OCI-LY3 (cell line): ENCODE measurements around the gene CCDC112.
A peak's percentile ranks its signal among the peaks of the same experiment; 100 is the strongest.

ENCODE experiments used
- H2AFZ ChIP-seq: fragments of 200-600, 300-600 bp; shearing (Covaris generic); 2 replicates; pipeline ENCODE4 v1.6.0; 2014; ENCODE audit warnings: antibody characterized with exemption, low read depth, low read length
- H3K27ac ChIP-seq: fragments of 200-600, 300-600 bp; sonication (generic); 2 replicates; pipeline ENCODE4 v1.5.1; 2014; ENCODE audit warnings: mild to moderate bottlenecking, low read length, moderate library complexity, mixed read lengths
- H3K27me3 ChIP-seq: fragments of 200-600, 300-600 bp; sonication (generic); 2 replicates; pipeline ENCODE4 v1.6.1; 2014; ENCODE audit warnings: low read depth, low read length, mixed read lengths
- H3K36me3 ChIP-seq: fragments of 200-600, 300-600 bp; sonication (generic); replicated peaks from 2 replicates; pipeline ENCODE3; 2014; ENCODE audit warnings: low read depth, low read length, mixed read lengths
- H3K4me1 ChIP-seq: fragments of 300-600, 200-600 bp; sonication (generic); 2 replicates; pipeline ENCODE4 v1.6.1; 2014; ENCODE audit warnings: low read length, mixed read lengths
- H3K4me2 ChIP-seq: fragments of 200-600, 300-600 bp; sonication (generic); 2 replicates; pipeline ENCODE4 v1.6.1; 2014; ENCODE audit warnings: low read length, mixed read lengths
- H3K4me3 ChIP-seq: fragments of 300-600, 200-600 bp; sonication (generic); 2 replicates; pipeline ENCODE4 v1.5.1; 2014; ENCODE audit warnings: antibody characterized with exemption, mild to moderate bottlenecking, low read length, moderate library complexity
- H3K79me2 ChIP-seq: fragments of 300-600, 200-600 bp; shearing (Covaris generic); 2 replicates; pipeline ENCODE4 v1.6.1; 2014; ENCODE audit warnings: mild to moderate bottlenecking, low read length, mixed read lengths
- H3K9ac ChIP-seq: fragments of 300-600, 200-600 bp; shearing (Covaris generic); 2 replicates; pipeline ENCODE4 v1.6.0; 2014; ENCODE audit warnings: mild to moderate bottlenecking, low read length, moderate library complexity
- H3K9me3 ChIP-seq: fragments of 200-600, 300-600 bp; shearing (Covaris generic); 2 replicates; pipeline ENCODE4 v1.6.1; 2014; ENCODE audit warnings: low read length, mixed read lengths; ENCODE audit not compliant: insufficient read depth
- H4K20me1 ChIP-seq: fragments of 200-600, 300-600 bp; sonication (generic); 2 replicates; pipeline ENCODE4 v1.6.1; 2016; ENCODE audit warnings: low read length, mixed read lengths; ENCODE audit not compliant: insufficient read depth
- EZH2phosphoT487 ChIP-seq: fragments of 200-600 bp; shearing (Covaris generic); IDR thresholded peaks from 2 replicates; pipeline ENCODE4 v1.6.1; 2018; ENCODE audit warnings: antibody characterized with exemption, mixed run types, low read depth
- TF ChIP-seq, protein P1 (sequence below): fragments of 200-600, 300-600 bp; sonication (generic); IDR thresholded peaks from 2 replicates; pipeline ENCODE4 v1.5.1; 2014; ENCODE audit warnings: antibody characterized with exemption, low read length, low read depth

Gene CCDC112

DNA sequence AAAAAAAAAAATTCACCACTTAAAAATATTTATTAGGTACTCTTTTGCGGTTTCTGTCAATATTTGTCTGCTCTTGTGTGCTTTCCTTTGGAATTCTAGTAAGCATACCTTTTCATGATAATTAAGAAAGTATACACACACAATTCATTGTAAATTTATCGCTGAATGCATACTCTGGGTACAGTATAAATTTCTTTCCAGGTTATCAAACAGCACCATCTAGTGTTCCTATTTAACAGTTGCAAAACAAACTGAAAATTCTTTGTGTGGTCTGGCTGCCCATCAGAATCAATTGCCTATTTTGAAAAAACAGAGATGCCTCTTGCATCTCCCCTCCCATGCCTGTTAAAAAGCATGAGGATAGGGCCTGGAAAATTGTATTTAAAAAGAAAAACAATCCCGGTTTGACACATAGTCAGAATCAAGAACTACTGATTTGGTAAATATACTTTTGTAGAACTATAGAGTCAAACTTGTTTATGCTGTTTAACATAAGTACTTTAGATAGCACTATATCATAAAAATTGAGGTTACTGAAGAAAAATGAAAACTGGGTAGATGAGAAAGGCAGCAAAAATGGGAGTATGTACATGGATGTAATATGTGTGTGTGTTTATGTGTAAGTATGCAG is 50.0 kb downstream of the CCDC112 start:
- Histone ChIP-seq H3K4me2 (no peak overlapping the region), H3K9ac (no peak overlapping the region), H3K27ac (no peak overlapping the region), H2AFZ (no peak overlapping the region), H3K79me2 (no peaks in the 10 kb centered on the region; the same call in none of the 2 replicates), H3K4me3 (no peak overlapping the region), H3K27me3 (no peaks in the 10 kb centered on the region), H3K4me1 (peaks cover 25% of the 10 kb centered on the region), H4K20me1 (0 out of 2 replicates have a peak, but pooled peaks cover 5% of the 10 kb centered on the region), H3K36me3 (peaks cover 11% of the 10 kb centered on the region), H3K9me3 (no peaks in the 10 kb centered on the region)
- TF ChIP-seq, protein P1, sequence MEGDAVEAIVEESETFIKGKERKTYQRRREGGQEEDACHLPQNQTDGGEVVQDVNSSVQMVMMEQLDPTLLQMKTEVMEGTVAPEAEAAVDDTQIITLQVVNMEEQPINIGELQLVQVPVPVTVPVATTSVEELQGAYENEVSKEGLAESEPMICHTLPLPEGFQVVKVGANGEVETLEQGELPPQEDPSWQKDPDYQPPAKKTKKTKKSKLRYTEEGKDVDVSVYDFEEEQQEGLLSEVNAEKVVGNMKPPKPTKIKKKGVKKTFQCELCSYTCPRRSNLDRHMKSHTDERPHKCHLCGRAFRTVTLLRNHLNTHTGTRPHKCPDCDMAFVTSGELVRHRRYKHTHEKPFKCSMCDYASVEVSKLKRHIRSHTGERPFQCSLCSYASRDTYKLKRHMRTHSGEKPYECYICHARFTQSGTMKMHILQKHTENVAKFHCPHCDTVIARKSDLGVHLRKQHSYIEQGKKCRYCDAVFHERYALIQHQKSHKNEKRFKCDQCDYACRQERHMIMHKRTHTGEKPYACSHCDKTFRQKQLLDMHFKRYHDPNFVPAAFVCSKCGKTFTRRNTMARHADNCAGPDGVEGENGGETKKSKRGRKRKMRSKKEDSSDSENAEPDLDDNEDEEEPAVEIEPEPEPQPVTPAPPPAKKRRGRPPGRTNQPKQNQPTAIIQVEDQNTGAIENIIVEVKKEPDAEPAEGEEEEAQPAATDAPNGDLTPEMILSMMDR, result peak; percentile 63
- no peak for TF ChIP-seq EZH2phosphoT487

DNA sequence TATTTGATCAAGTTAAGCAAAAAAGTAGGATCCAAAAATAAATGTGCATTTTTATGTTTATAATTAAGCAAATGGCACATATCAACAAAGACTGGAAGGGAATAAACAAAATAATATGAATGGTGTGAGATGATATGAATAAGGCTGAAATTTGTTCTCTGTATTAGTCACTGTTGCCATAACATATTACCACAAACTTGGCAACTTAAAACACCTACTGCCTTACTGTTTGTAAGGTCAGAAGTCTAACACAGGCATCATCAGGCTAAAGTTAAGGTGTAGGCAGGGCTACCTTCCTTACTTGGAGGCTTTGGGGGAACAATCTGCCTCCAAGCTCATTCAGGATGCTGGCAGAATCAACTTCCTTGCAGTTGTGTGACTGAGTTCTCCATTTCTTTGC is 53.0 kb downstream of the CCDC112 start:
- no peaks in the 10 kb centered on the region for H3K9me3 ChIP-seq
- H2AFZ ChIP-seq, result no peak overlapping the region
- no peak overlapping the region for H3K9ac ChIP-seq
- 0 out of 2 replicates have a peak, but pooled peaks cover 5% of the 10 kb centered on the region for H4K20me1 ChIP-seq
- no peaks in the 10 kb centered on the region; the same call in 1 of the 2 replicates for H3K79me2 ChIP-seq
- peaks cover 22% of the 10 kb centered on the region for H3K4me1 ChIP-seq
- no peak overlapping the region for H3K4me3 ChIP-seq
- peaks cover 14% of the 10 kb centered on the region for H3K36me3 ChIP-seq
- H3K4me2 ChIP-seq, result no peak overlapping the region
- no peaks in the 10 kb centered on the region for H3K27me3 ChIP-seq
- no peak for TF ChIP-seq EZH2phosphoT487
- TF ChIP-seq, protein P1, result no peak
- no peak overlapping the region for H3K27ac ChIP-seq

GRCh38 chr5:115241881-115242642 is 54.4 kb downstream of the CCDC112 start:
- Histone ChIP-seq H3K9me3 (no peaks in the 10 kb centered on the region), H4K20me1 (0 out of 2 replicates have a peak, but pooled peaks cover 5% of the 10 kb centered on the region), H3K4me3 (no peak overlapping the region), H2AFZ (no peak overlapping the region), H3K4me1 (peaks cover 16% of the 10 kb centered on the region), H3K36me3 (peaks cover 13% of the 10 kb centered on the region), H3K27me3 (no peaks in the 10 kb centered on the region), H3K79me2 (no peaks in the 10 kb centered on the region; the same call in 1 of the 2 replicates), H3K4me2 (no peak overlapping the region), H3K9ac (no peak overlapping the region), H3K27ac (no peak overlapping the region)
- no peak for TF ChIP-seq EZH2phosphoT487
- TF ChIP-seq, protein P1, result no peak

GRCh38 chr5:115237066-115237465 is 59.4 kb downstream of the CCDC112 start:
- H3K27ac ChIP-seq, result no peak overlapping the region
- H3K4me1 ChIP-seq, result peaks cover 6% of the 10 kb centered on the region
- no peak overlapping the region for H3K4me3 ChIP-seq
- H3K9me3 ChIP-seq, result no peaks in the 10 kb centered on the region
- H3K27me3 ChIP-seq, result no peaks in the 10 kb centered on the region
- peaks cover 13% of the 10 kb centered on the region for H3K36me3 ChIP-seq
- no peak overlapping the region for H3K9ac ChIP-seq
- no peak overlapping the region for H2AFZ ChIP-seq
- no peaks in the 10 kb centered on the region for H4K20me1 ChIP-seq
- no peak overlapping the region for H3K4me2 ChIP-seq
- H3K79me2 ChIP-seq, result no peaks in the 10 kb centered on the region
- no peak for TF ChIP-seq EZH2phosphoT487
- TF ChIP-seq, protein P1, result no peak
